Stimulated activated effector memory CD8-positive, alpha-beta T cell treated with anti-CD3 and anti-CD28 coated beads, Interleukin-12 subunit alpha, Interleukin-12 subunit beta, amount 100 ng/mL, for 72 hours (primary cell): ENCODE measurements around the gene FGF4.
A peak's percentile ranks its signal among the peaks of the same experiment; 100 is the strongest.
"Not testable (repeated sequence)": the region's sequence is repeated elsewhere in the genome, so short reads cannot be mapped to it uniquely, and the experiment has no call there.

Source experiments
- ATAC-seq: fragments of 150-1000 bp; cut with Tn5 transposase; 2 replicates; pipeline ENCODE4 v1.10.0; 2021
- DNase-seq, 2 donors: peaks; one replicate each; pipeline ENCODE4 v3.0.0; 2021 to 2022; ENCODE audit warnings: low spot score in 2 of 2
- H3K27ac Mint-ChIP-seq: one replicate; pipeline ENCODE4 v1.8.0; 2022; ENCODE audit warnings: mild to moderate bottlenecking, mixed read lengths
- H3K36me3 Mint-ChIP-seq: one replicate; pipeline ENCODE4 v1.8.0; 2022; ENCODE audit warnings: mild to moderate bottlenecking, mixed read lengths
- H3K4me1 Mint-ChIP-seq: one replicate; pipeline ENCODE4 v1.8.0; 2022; ENCODE audit warnings: mixed read lengths
- H3K4me3 Mint-ChIP-seq: one replicate; pipeline ENCODE4 v1.8.0; 2022; ENCODE audit warnings: mild to moderate bottlenecking, mixed read lengths
- H3K9me3 Mint-ChIP-seq: one replicate; pipeline ENCODE4 v1.8.0; 2022; ENCODE audit warnings: mixed read lengths

FGF4 gene

DNA sequence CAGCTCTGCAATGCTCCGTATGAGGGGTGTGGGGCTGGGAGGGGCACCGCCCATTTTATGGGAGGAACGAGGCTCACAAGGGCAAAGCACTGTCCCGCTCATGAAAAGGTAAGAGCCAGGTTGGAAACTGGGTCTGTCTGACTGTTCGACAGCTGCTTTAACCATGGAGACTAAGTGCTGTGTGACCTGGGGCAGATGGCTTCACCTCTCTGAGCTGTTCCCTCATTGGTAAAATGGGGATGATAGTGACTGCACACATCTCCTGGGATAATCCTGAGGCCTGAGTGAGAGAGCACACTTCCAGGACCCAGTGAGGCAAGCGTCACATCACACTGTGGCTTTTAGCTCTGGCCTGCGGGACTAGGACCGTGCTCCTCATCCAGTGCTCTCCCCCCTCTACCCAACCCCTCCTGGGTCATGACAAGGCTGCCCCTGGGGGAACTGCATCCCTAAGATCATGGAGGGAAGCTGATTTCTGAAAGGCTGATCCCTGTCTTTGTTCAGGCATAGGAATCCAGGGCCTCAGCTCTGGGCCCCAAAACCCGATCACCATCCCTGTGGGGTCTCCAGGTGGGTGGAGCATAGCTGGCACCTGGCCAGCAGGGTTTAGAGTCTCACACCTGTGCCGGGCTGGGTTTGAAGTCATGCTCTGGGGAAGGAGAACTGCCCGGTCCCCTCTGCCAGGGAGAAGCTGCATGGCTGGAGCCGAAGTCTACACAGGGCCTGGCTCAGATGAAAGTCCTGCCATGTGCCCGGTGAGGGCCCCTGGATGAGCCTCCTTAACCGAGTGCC lies 22.8 kb upstream of the FGF4 start:
- ATAC-seq (no peak), DNase-seq (no peak)
- H3K4me3 Mint-ChIP-seq, result no peak overlapping the region
- H3K4me1 Mint-ChIP-seq, result no peaks in the 10 kb centered on the region
- H3K36me3 Mint-ChIP-seq, result no peaks in the 10 kb centered on the region
- H3K27ac Mint-ChIP-seq, result no peak overlapping the region
- H3K9me3 Mint-ChIP-seq, result no peaks in the 10 kb centered on the region

DNA sequence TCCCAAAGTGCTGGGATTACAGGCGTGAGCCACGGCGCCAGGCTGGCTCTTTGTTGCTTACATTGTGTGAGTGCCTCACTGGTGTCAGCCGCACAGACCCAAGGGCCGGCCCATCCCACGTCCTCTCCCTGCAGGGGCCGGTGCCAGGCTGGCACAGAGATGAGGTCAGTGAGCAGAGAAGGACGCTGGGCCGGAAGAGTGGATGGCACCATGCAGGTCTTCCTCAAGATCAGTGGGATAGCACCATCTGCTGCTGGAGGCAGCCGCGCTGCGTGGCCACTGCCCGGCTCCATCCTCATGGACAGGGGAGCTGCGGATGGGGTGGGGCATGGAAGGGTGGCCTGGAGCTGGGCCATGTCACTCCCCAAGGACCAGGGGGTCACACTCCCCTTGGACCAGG lies 22.0 kb upstream of the FGF4 start:
- H3K36me3 Mint-ChIP-seq, result no peaks in the 10 kb centered on the region
- H3K4me3 Mint-ChIP-seq, result no peak overlapping the region
- H3K9me3 Mint-ChIP-seq, result no peaks in the 10 kb centered on the region
- H3K4me1 Mint-ChIP-seq, result no peaks in the 10 kb centered on the region
- no peak for ATAC-seq
- no peak for DNase-seq
- no peak overlapping the region for H3K27ac Mint-ChIP-seq

DNA sequence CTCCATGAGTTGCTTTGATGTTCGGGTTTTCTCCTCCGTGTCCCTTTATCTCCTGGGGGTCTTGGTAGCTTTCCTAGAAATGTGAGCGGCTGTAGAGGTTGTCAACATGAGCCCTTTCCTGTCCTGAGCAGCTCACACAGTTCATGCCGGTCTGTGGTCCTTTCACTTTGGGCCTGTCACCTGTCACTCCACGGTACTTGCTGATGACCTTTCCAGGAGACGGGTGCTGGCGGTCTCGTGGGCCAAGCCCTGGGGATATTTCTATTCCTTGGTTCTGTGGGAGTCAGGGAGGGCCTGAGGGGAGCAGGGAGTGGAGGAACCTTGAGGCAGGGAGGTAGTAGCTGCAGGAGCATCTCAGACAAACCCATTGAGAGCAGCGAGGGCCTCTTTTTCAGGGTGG lies 20.9 kb upstream of the FGF4 start:
- ATAC-seq, result no peak

GRCh38 chr11:69791276-69792180 lies 16.4 kb upstream of the FGF4 start:
- Mint-ChIP-seq H3K27ac (no peak overlapping the region), H3K36me3 (no peaks in the 10 kb centered on the region), H3K9me3 (no peaks in the 10 kb centered on the region), H3K4me1 (no peaks in the 10 kb centered on the region), H3K4me3 (no peak overlapping the region)
- peak; percentile 5 for ATAC-seq
- DNase-seq, result no peak

More for the DNA sequence above, 20.9 kb upstream of the FGF4 start:
- DNase-seq, result no peak
- H3K4me1 Mint-ChIP-seq, result no peaks in the 10 kb centered on the region
- H3K9me3 Mint-ChIP-seq, result no peaks in the 10 kb centered on the region
- no peaks in the 10 kb centered on the region for H3K36me3 Mint-ChIP-seq
- H3K27ac Mint-ChIP-seq, result no peak overlapping the region
- no peak overlapping the region for H3K4me3 Mint-ChIP-seq

DNA sequence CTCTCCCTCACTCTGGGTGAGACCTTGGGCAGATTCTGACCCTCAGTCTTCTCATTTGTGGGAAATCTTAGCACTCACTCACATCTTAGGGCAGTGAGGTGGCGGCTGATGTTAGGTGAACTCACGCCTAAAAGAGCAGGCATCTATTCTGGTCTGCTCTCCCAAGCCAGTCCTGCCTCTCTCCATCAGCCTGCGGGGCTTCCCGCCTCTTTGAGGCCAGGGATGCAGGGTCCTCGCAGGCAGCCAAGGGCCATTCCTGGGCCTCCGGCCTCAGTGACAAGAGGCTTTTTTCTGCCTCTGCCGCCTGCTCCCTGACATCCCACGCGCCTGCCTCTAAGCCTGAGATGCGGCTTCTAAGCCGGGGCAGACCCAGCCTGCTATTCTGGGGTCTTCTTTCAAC lies 13.8 kb upstream of the FGF4 start:
- Mint-ChIP-seq H3K4me3 (no peak overlapping the region), H3K27ac (no peak overlapping the region), H3K9me3 (no peaks in the 10 kb centered on the region), H3K36me3 (no peaks in the 10 kb centered on the region), H3K4me1 (no peaks in the 10 kb centered on the region)
- DNase-seq, result no peak
- ATAC-seq, result no peak

DNA sequence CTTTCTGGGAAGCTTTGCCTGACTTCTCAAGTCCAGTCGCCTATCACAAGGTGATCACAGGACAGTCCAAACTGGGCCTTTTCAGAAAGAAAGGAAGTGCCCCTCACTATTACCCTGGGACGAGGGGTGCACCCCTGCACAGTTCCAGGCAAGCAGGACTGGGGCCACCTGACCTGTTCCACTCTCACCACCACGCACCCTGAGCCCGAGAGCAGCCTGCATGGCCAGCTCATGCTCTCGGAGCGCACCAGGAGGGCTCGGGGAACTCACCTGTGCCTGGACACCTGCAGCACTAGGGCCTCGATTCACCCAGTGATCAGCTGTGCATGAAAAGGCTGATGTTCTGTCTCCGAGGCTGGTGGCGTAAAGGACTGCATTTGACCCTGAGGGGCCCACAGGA lies 12.8 kb upstream of the FGF4 start:
- no peaks in the 10 kb centered on the region for H3K9me3 Mint-ChIP-seq
- DNase-seq, result no peak
- H3K4me1 Mint-ChIP-seq, result no peaks in the 10 kb centered on the region
- H3K27ac Mint-ChIP-seq, result no peak overlapping the region
- no peaks in the 10 kb centered on the region for H3K36me3 Mint-ChIP-seq
- ATAC-seq, result no peak
- no peak overlapping the region for H3K4me3 Mint-ChIP-seq

DNA sequence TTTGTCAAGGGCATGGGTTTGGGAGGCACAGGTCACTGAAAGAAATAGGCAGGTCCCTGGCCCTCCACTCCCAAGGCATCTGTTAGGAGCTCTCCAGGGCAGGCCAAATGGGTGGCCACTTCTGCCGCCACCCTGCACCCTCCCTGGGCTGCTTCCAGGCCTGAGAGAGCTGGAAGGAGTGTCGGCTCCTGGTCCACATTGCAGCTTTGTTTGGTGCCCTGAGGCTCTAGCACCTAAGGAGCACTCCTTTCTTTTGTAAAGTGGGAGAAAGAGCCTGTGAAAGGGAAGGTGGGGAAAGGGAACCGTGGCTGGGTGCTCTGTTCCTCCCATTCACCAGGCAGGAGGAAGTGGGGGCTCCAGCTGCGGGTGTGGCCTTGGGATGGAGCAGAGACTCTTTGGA lies 12.3 kb upstream of the FGF4 start:
- Mint-ChIP-seq H3K27ac (no peak overlapping the region), H3K9me3 (no peaks in the 10 kb centered on the region), H3K36me3 (no peaks in the 10 kb centered on the region), H3K4me1 (no peaks in the 10 kb centered on the region), H3K4me3 (no peak overlapping the region)
- ATAC-seq (no peak), DNase-seq (no peak)

GRCh38 chr11:69781241-69781640 lies 6.1 kb upstream of the FGF4 start:
- no peak overlapping the region for H3K27ac Mint-ChIP-seq
- ATAC-seq, result no peak
- H3K9me3 Mint-ChIP-seq, result no peaks in the 10 kb centered on the region
- no peak overlapping the region for H3K4me3 Mint-ChIP-seq
- H3K4me1 Mint-ChIP-seq, result peaks cover 5% of the 10 kb centered on the region
- no peaks in the 10 kb centered on the region for H3K36me3 Mint-ChIP-seq
- DNase-seq, result no peak

GRCh38 chr11:69778373-69778772 lies 3.2 kb upstream of the FGF4 start:
- H3K9me3 Mint-ChIP-seq, result no peaks in the 10 kb centered on the region
- H3K4me1 Mint-ChIP-seq, result peaks cover 5% of the 10 kb centered on the region
- no peak for DNase-seq
- H3K27ac Mint-ChIP-seq, result no peak overlapping the region
- no peaks in the 10 kb centered on the region for H3K36me3 Mint-ChIP-seq
- ATAC-seq, result no peak
- no peak overlapping the region for H3K4me3 Mint-ChIP-seq

GRCh38 chr11:69774354-69775162 lies 583 bp downstream of the FGF4 start:
- no peak for DNase-seq
- no peak for ATAC-seq
- Mint-ChIP-seq H3K36me3 (no peaks in the 10 kb centered on the region), H3K4me3 (no peak overlapping the region), H3K27ac (no peak overlapping the region), H3K9me3 (no peaks in the 10 kb centered on the region), H3K4me1 (peaks cover 5% of the 10 kb centered on the region)

DNA sequence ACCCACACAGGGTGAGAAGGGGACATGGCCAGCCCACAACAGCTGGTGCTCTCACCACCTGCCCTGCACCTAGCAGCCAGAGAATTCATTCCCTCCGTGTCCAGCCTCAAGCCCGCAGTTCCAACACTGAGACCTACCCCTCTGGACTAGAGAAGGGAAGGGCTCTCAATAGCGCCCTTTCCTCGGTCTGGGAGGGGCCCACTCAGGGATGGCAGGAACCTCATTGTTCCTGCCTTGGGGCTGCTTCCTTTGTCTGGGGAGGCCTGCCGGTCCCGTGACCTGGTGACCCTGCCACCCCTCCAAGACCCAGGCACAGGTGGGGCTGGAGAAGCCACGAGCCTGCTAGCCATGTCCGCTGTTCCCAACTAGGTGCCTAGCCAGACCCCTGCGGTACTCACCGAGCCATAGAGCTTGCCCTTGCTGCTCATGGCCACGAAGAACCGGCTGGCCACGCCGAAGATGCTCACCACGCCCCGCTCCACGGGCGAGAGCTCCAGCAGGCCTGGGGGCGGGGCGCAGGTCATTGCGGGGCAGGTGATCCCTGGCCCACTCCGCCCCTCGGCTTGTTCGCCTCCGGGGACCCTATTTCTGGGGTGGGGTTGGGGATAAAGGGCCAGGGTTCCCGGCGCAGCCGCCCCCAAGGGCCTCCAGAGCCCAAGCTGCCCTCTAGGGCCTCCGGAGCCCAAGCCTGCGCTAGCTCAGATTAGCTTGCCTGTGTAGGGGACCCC lies 1.4 kb downstream of the FGF4 start:
- H3K36me3 Mint-ChIP-seq, result no peaks in the 10 kb centered on the region
- no peak overlapping the region for H3K27ac Mint-ChIP-seq
- H3K9me3 Mint-ChIP-seq, result no peaks in the 10 kb centered on the region
- H3K4me3 Mint-ChIP-seq, result no peak overlapping the region
- peaks cover 5% of the 10 kb centered on the region for H3K4me1 Mint-ChIP-seq
- no peak for DNase-seq
- ATAC-seq, result no peak

- Mint-ChIP-seq H3K4me1 (no peaks in the 10 kb centered on the region), H3K9me3 (no peaks in the 10 kb centered on the region), H3K36me3 (no peaks in the 10 kb centered on the region), H3K4me3 (no peak overlapping the region), H3K27ac (no peak overlapping the region)
- ATAC-seq, result no peak
- DNase-seq, result no peak
Observed at GRCh38 chr11:69771466-69771865, 3.7 kb downstream of the FGF4 start.

- Mint-ChIP-seq H3K27ac (no peak overlapping the region), H3K4me1 (no peaks in the 10 kb centered on the region), H3K4me3 (no peak overlapping the region), H3K9me3 (no peaks in the 10 kb centered on the region), H3K36me3 (no peaks in the 10 kb centered on the region)
- ATAC-seq (no peak), DNase-seq (no peak)
Observed at GRCh38 chr11:69770540-69770939, 4.6 kb downstream of the FGF4 start.

GRCh38 chr11:69765498-69765995 lies 9.6 kb downstream of the FGF4 start:
- no peak for ATAC-seq
- no peak for DNase-seq
- Mint-ChIP-seq H3K36me3 (no peaks in the 10 kb centered on the region), H3K9me3 (no peaks in the 10 kb centered on the region), H3K4me1 (no peaks in the 10 kb centered on the region), H3K4me3 (no peak overlapping the region), H3K27ac (no peak overlapping the region)

DNA sequence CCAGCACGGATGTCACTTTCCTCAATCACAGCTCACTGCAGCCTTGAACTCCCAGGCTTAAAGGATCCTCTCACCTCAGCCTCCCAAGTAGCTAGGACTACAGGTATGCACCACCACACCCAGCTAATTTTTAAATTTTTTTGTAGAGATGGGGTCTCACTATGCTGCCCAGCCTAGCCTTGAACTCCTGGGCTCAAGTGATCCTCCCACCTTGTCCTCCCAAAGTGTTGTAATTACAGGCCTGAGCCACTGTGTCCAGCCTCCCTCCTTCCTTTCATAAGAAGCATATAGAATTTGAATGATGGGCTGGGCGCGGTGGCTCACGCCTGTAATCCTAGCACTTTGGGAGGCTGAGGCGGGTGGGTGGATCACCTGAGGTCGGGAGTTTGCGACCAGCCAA lies 10.2 kb downstream of the FGF4 start:
- H3K4me3 Mint-ChIP-seq, H3K9me3 Mint-ChIP-seq, H3K4me1 Mint-ChIP-seq, H3K36me3 Mint-ChIP-seq, H3K27ac Mint-ChIP-seq, DNase-seq, ATAC-seq: not testable (repeated sequence)
